Measurements from ENCODE around the gene OXSR1. TPM values are rescaled to one million over a fixed set of nuclear protein-coding genes. Genes with fewer than 3 reads are reported as not detected.

OXSR1 gene
- total RNA-seq, 1 donor from 2014 or later = 22.9 TPM

GRCh38 chr3:38210141-38210757 is 44.9 kb downstream of the OXSR1 start:
- no peak for TF ChIP-seq CTCF (IDR thresholded peaks at IDR 0.05; ENCODE audit: borderline replicate concordance)
- no peak overlapping the region for H3K4me3 ChIP-seq

GRCh38 chr3:38212141-38212540 is 46.8 kb downstream of the OXSR1 start:
- Histone ChIP-seq H3K4me1 (peaks cover 42% of the 10 kb centered on the region), H3K27me3 (ENCODE audit: low read depth) (no peaks in the 10 kb centered on the region), H3K36me3 (peaks cover 10% of the 10 kb centered on the region), H3K9me3 (replicated peaks) (no peaks in the 10 kb centered on the region), H3K4me3 (no peak overlapping the region), H3K27ac (replicated peaks) (no peak overlapping the region)
- TF ChIP-seq CTCF (IDR thresholded peaks at IDR 0.05; ENCODE audit: borderline replicate concordance) = no peak
- DNase-seq = no peak
- intact Hi-C loops (cut with micrococcal nuclease) = no loop called here

More at GRCh38 chr3:38210141-38210757, 44.9 kb downstream of the OXSR1 start:
- Histone ChIP-seq H3K36me3 (no peaks in the 10 kb centered on the region), H3K9me3 (replicated peaks) (no peaks in the 10 kb centered on the region), H3K27ac (replicated peaks) (no peak overlapping the region), H3K4me1 (peaks cover 59% of the 10 kb centered on the region), H3K27me3 (ENCODE audit: low read depth) (no peaks in the 10 kb centered on the region)
- intact Hi-C loops (cut with micrococcal nuclease) = no loop called here
- no peak for DNase-seq

GRCh38 chr3:38214560-38214959 is 49.2 kb downstream of the OXSR1 start:
- DNase-seq = no peak
- no peak for TF ChIP-seq CTCF (IDR thresholded peaks at IDR 0.05; ENCODE audit: borderline replicate concordance)

GRCh38 chr3:38219609-38220197 is 54.4 kb downstream of the OXSR1 start:
- H3K36me3 ChIP-seq = peaks cover 42% of the 10 kb centered on the region
- DNase-seq = no peak
- no peaks in the 10 kb centered on the region for H3K4me1 ChIP-seq
- no peak overlapping the region for H3K27ac ChIP-seq (replicated peaks)
- no peaks in the 10 kb centered on the region for H3K9me3 ChIP-seq (replicated peaks)
- H3K4me3 ChIP-seq = no peak overlapping the region
- no peak for TF ChIP-seq CTCF (IDR thresholded peaks at IDR 0.05; ENCODE audit: borderline replicate concordance)
- intact Hi-C loops (cut with micrococcal nuclease) = no loop called here
- H3K27me3 ChIP-seq (ENCODE audit: low read depth) = no peaks in the 10 kb centered on the region

More at GRCh38 chr3:38214560-38214959, 49.2 kb downstream of the OXSR1 start:
- intact Hi-C loops (cut with micrococcal nuclease) = no loop called here
- H3K27ac ChIP-seq (replicated peaks) = no peak overlapping the region
- no peak overlapping the region for H3K4me3 ChIP-seq
- H3K9me3 ChIP-seq (replicated peaks) = no peaks in the 10 kb centered on the region
- peaks cover 18% of the 10 kb centered on the region for H3K36me3 ChIP-seq
- H3K4me1 ChIP-seq = peaks cover 37% of the 10 kb centered on the region
- no peaks in the 10 kb centered on the region for H3K27me3 ChIP-seq (ENCODE audit: low read depth)

- H3K36me3 ChIP-seq = peaks cover 49% of the 10 kb centered on the region
- intact Hi-C loops (cut with micrococcal nuclease) = no loop called here
Observed at GRCh38 chr3:38221005-38221404, 55.7 kb downstream of the OXSR1 start.

More at GRCh38 chr3:38221005-38221404, 55.7 kb downstream of the OXSR1 start:
- Histone ChIP-seq H3K27ac (replicated peaks) (no peak overlapping the region), H3K9me3 (replicated peaks) (no peaks in the 10 kb centered on the region), H3K4me1 (no peaks in the 10 kb centered on the region), H3K4me3 (no peak overlapping the region), H3K27me3 (ENCODE audit: low read depth) (no peaks in the 10 kb centered on the region)
- TF ChIP-seq CTCF (IDR thresholded peaks at IDR 0.05; ENCODE audit: borderline replicate concordance) = no peak
- DNase-seq = no peak
